IMR-90 (cell line): Measurements from ENCODE around the gene NGFR. TPM values are rescaled to one million over a fixed set of nuclear protein-coding genes. Genes with fewer than 3 reads are reported as not detected.

Experiments
- ATAC-seq: fragments of 200-7000 bp; cut with Tn5 transposase; 2 replicates; pipeline ENCODE4 v1.9.1; 2020; ENCODE audit warnings: low read depth, mild to moderate bottlenecking, moderate library complexity
- BruUV-seq: library from RNA; stranded (reverse); fragments of 400-500 nt; replicated peaks from 2 replicates; lab custom pipeline; 2021; lab: Mats Ljungman, UMichigan
- CTCF ChIA-PET: fragments of 300-600 bp; formaldehyde crosslinking; extraction: SDS; loops from one replicate; lab custom pipeline; 2021; ENCODE audit warnings: antibody characterized with exemption; lab: Yijun Ruan, JAX
- POLR2A ChIA-PET: fragments of 300-600 bp; sonication (Branson Sonifier 250); formaldehyde crosslinking; loops from one replicate; lab custom pipeline; 2022; ENCODE audit warnings: antibody characterized with exemption; ENCODE audit not compliant: unreplicated experiment; lab: Charles Lee
- DNase-seq: peaks from one replicate; pipeline ENCODE4 v3.0.0; 2013
- H2AFZ ChIP-seq: replicated peaks from 2 replicates; pipeline ENCODE3; 2013; ENCODE audit warnings: low read length, mild to moderate bottlenecking; ENCODE audit not compliant: poor library complexity
- H2AK5ac ChIP-seq: 2 replicates; pipeline ENCODE4 v1.6.1; 2013; ENCODE audit warnings: low read depth, low read length, inconsistent platforms
- H2AK9ac ChIP-seq: replicated peaks from 2 replicates; pipeline ENCODE3; 2013; ENCODE audit warnings: mild to moderate bottlenecking, low read depth, low read length, moderate library complexity; ENCODE audit not compliant: poor library complexity
- H2BK120ac ChIP-seq: 2 replicates; pipeline ENCODE4 v1.6.1; 2013; ENCODE audit warnings: low read depth, low read length, inconsistent platforms
- H2BK15ac ChIP-seq: 3 replicates; pipeline ENCODE4 v1.6.1; 2013; ENCODE audit warnings: low read depth, low read length, inconsistent platforms
- H2BK20ac ChIP-seq: 2 replicates; pipeline ENCODE4 v1.6.1; 2013; ENCODE audit warnings: low read depth, mild to moderate bottlenecking, inconsistent platforms, low read length, moderate library complexity
- H2BK5ac ChIP-seq: 2 replicates; pipeline ENCODE4 v1.6.1; 2013; ENCODE audit warnings: mild to moderate bottlenecking, low read depth, low read length, inconsistent platforms; ENCODE audit not compliant: poor library complexity, severe bottlenecking
- H3K14ac ChIP-seq: replicated peaks from 2 replicates; pipeline ENCODE4 v1.6.1; 2013; ENCODE audit warnings: low read depth, low read length, inconsistent platforms
- H3K18ac ChIP-seq: 2 replicates; pipeline ENCODE4 v1.6.1; 2013; ENCODE audit warnings: low read depth, low read length, control low read depth
- H3K23ac ChIP-seq: 2 replicates; pipeline ENCODE4 v1.6.1; 2013; ENCODE audit warnings: low read depth, low read length, inconsistent platforms
- H3K27ac ChIP-seq: 2 replicates; pipeline ENCODE4 v1.5.1; 2013; ENCODE audit warnings: mild to moderate bottlenecking, control low read depth, low read length; ENCODE audit not compliant: insufficient read depth
- H3K27me3 ChIP-seq: 2 replicates; pipeline ENCODE4 v1.6.1; 2013; ENCODE audit warnings: low read length; ENCODE audit not compliant: control insufficient read depth, insufficient read depth
- H3K36me3 ChIP-seq: 2 replicates; pipeline ENCODE4 v1.6.1; 2013; ENCODE audit warnings: low read length, mixed read lengths; ENCODE audit not compliant: control insufficient read depth, insufficient read depth
- H3K4ac ChIP-seq: 2 replicates; pipeline ENCODE4 v1.6.1; 2013; ENCODE audit warnings: low read depth, low read length, inconsistent platforms
- H3K4me1 ChIP-seq: 2 replicates; pipeline ENCODE4 v1.6.1; 2013; ENCODE audit warnings: low read length, mixed read lengths; ENCODE audit not compliant: control insufficient read depth, insufficient read depth
- H3K4me2 ChIP-seq: 2 replicates; pipeline ENCODE4 v1.6.1; 2013; ENCODE audit warnings: low read depth, mild to moderate bottlenecking, control low read depth, low read length, moderate library complexity
- H3K4me3 ChIP-seq: 2 replicates; pipeline ENCODE4 v1.5.1; 2013; ENCODE audit warnings: low read depth, mild to moderate bottlenecking, control low read depth, low read length, moderate library complexity; ENCODE audit not compliant: insufficient read depth
- H3K56ac ChIP-seq: 2 replicates; pipeline ENCODE4 v1.6.1; 2013; ENCODE audit warnings: low read length, inconsistent platforms; ENCODE audit not compliant: insufficient read depth; ENCODE audit errors: extremely low read depth
- H3K79me1 ChIP-seq, 2 experiments: 2 replicates each; pipeline ENCODE4 v1.6.1; 2013; ENCODE audit warnings: low read length in 2 of 2, inconsistent platforms in 1 of 2, low read depth in 1 of 2
- H3K9ac ChIP-seq: 2 replicates; pipeline ENCODE4 v1.6.1; 2013; ENCODE audit warnings: low read depth, low read length, control low read depth
- H3K9me1 ChIP-seq: 2 replicates; pipeline ENCODE4 v1.6.1; 2013; ENCODE audit warnings: low read length, inconsistent platforms; ENCODE audit not compliant: insufficient read depth
- H3K9me3 ChIP-seq: 2 replicates; pipeline ENCODE4 v1.6.1; 2013; ENCODE audit warnings: low read length; ENCODE audit not compliant: control insufficient read depth, insufficient read depth
- H4K20me1 ChIP-seq: 2 replicates; pipeline ENCODE4 v1.6.1; 2013; ENCODE audit warnings: low read length, inconsistent platforms; ENCODE audit not compliant: insufficient read depth
- H4K5ac ChIP-seq: 2 replicates; pipeline ENCODE4 v1.6.1; 2013; ENCODE audit warnings: mild to moderate bottlenecking, low read depth, low read length, control low read depth
- H4K8ac ChIP-seq, 2 experiments: 2 replicates each; pipeline ENCODE4 v1.6.1; 2013; ENCODE audit warnings: low read depth in 2 of 2, low read length in 2 of 2, control low read depth in 1 of 2, inconsistent platforms in 1 of 2
- H4K91ac ChIP-seq: 2 replicates; pipeline ENCODE4 v1.6.1; 2013; ENCODE audit warnings: low read depth, low read length, inconsistent platforms; ENCODE audit not compliant: insufficient read depth
- BHLHE40 ChIP-seq: fragments of 150-350 bp; IDR thresholded peaks from 2 replicates; pipeline ENCODE4 v1.6.1; 2016; ENCODE audit warnings: mild to moderate bottlenecking, low read depth, low read length
- CEBPB ChIP-seq: IDR thresholded peaks from 2 replicates; pipeline ENCODE4 v1.6.1; 2012; ENCODE audit warnings: low read depth, low read length, improper control_type of control experiment
- MAFK ChIP-seq: IDR thresholded peaks from 2 replicates; pipeline ENCODE4 v1.6.1; 2012; ENCODE audit warnings: low read depth, low read length, improper control_type of control experiment
- MAZ ChIP-seq: IDR thresholded peaks from 2 replicates; pipeline ENCODE4 v1.6.1; 2012; ENCODE audit warnings: low read depth, mild to moderate bottlenecking, low read length, improper control_type of control experiment, moderate library complexity, borderline replicate concordance
- NFE2L2 ChIP-seq: fragments of 150-350 bp; IDR thresholded peaks from 2 replicates; pipeline ENCODE4 v1.6.1; 2016; ENCODE audit warnings: low read depth, mild to moderate bottlenecking, low read length
- POLR2A ChIP-seq: IDR thresholded peaks from 2 replicates; pipeline ENCODE4 v1.6.1; 2012; ENCODE audit warnings: mild to moderate bottlenecking, low read depth, low read length
- RAD21 ChIP-seq: IDR thresholded peaks from 2 replicates; pipeline ENCODE4 v1.6.1; 2012; ENCODE audit warnings: low read length, improper control_type of control experiment
- SMC3 ChIP-seq: fragments of 150-350 bp; IDR thresholded peaks from 2 replicates; pipeline ENCODE4 v1.6.1; 2016; ENCODE audit warnings: low read depth, mild to moderate bottlenecking, antibody characterized with exemption, low read length, moderate library complexity
- USF2 ChIP-seq: fragments of 150-350 bp; IDR thresholded peaks from 2 replicates; pipeline ENCODE4 v1.6.1; 2017; ENCODE audit warnings: mild to moderate bottlenecking, antibody characterized with exemption, low read length, low read depth
- WGBS, 2 experiments: methylation state at CpG; one replicate each; pipeline versions ENCODE4 v1.1.5 to v1.1.7; 2013; ENCODE audit warnings: missing lambda C conversion rate in 2 of 2; ENCODE audit not compliant: insufficient read length in 1 of 2; ENCODE audit errors: extremely low coverage in 2 of 2; 5-methylcytosine and 5-hydroxymethylcytosine counted together
- dilution Hi-C: fragments of 300-500 bp; cut with HindIII; formaldehyde crosslinking; loops from one replicate; pipeline ENCODE4 v1.14.3; 2018; ENCODE audit warnings: low sequenced_read_pairs; ENCODE audit not compliant: unreplicated experiment
- in situ Hi-C: fragments of 300-500 bp; cut with MboI; formaldehyde crosslinking; loops from 3 replicates; pipeline ENCODE4 v1.14.3; 2019; ENCODE audit warnings: low sequenced_read_pairs, inconsistent platforms, mixed read lengths
- intact Hi-C: fragments of 100-400 bp; cut with micrococcal nuclease; formaldehyde crosslinking; loops from 2 replicates; pipeline ENCODE4 v1.10.0; 2022
- polyA plus RNA-seq, 3 experiments: library from polyadenylated mRNA; depleted of rRNA; stranded (reverse); fragments of >200 nt; gene quantifications; 2 replicates each; pipeline ENCODE4 v1.2.3, GENCODE V29; 2012; ENCODE audit warnings: low replicate concordance in 1 of 3
- total RNA-seq: library from RNA; depleted of rRNA; stranded (reverse); fragments of >200 nt; gene quantifications from 2 replicates; pipeline ENCODE4 v1.2.3, GENCODE V29; 2012

The NGFR gene
- total and polyA plus RNA-seq, 2 of the 4 experiments (the other 2 are of a cell fraction), result 0.15 to 0.18 TPM

GRCh38 chr17:49456183-49456965 is 38.7 kb upstream of the NGFR start:
- intact Hi-C loops (no loop called here), dilution Hi-C loops (no loop called here), in situ Hi-C loops (no loop called here)
- H2AK5ac ChIP-seq, result no peak overlapping the region
- no peak overlapping the region for H3K14ac ChIP-seq
- H3K9me3 ChIP-seq, result no peaks in the 10 kb centered on the region
- no peaks in the 10 kb centered on the region for H3K79me1 ChIP-seq
- 0 out of 4 replicates have a peak overlapping the region, but pooled peaks of 1 of the 2 experiments have one; percentile 29 for H4K8ac ChIP-seq
- H3K27ac ChIP-seq, result no peak overlapping the region
- H4K20me1 ChIP-seq, result no peaks in the 10 kb centered on the region
- H2BK5ac ChIP-seq, result no peak overlapping the region
- ChIA-PET CTCF (no interaction called here), POLR2A (no interaction called here)
- H4K5ac ChIP-seq, result no peak overlapping the region
- no peak overlapping the region for H4K91ac ChIP-seq
- no TSS peak for BruUV-seq
- no peak overlapping the region for H2BK120ac ChIP-seq
- no peak for TF ChIP-seq USF2
- no peak for TF ChIP-seq POLR2A
- TF ChIP-seq RAD21, result no peak
- TF ChIP-seq SMC3, result no peak
- peak; percentile 86 for TF ChIP-seq BHLHE40
- TF ChIP-seq CEBPB, result peak; percentile 34; the same call in 1 of the 2 replicates
- TF ChIP-seq MAFK, result no peak
- no peak for TF ChIP-seq NFE2L2
- peak; percentile 59; the same call in 1 of the 2 replicates for TF ChIP-seq MAZ
- no peak overlapping the region for H2BK15ac ChIP-seq
- no peak overlapping the region for H3K9ac ChIP-seq
- DNase-seq (peak; percentile 89), ATAC-seq (peak; percentile 98)
- no peak overlapping the region for H2BK20ac ChIP-seq
- H3K56ac ChIP-seq, result no peak overlapping the region
- H3K18ac ChIP-seq, result no peak overlapping the region
- peaks cover 3% of the 10 kb centered on the region; the same call in 1 of the 2 replicates for H3K9me1 ChIP-seq
- no peaks in the 10 kb centered on the region for H3K36me3 ChIP-seq
- H3K4me1 ChIP-seq, result peaks cover 6% of the 10 kb centered on the region
- H3K4me2 ChIP-seq, result no peak overlapping the region
- H3K4me3 ChIP-seq, result no peak overlapping the region
- H3K23ac ChIP-seq, result no peak overlapping the region
- no peak overlapping the region for H2AK9ac ChIP-seq
- peaks cover 41% of the 10 kb centered on the region for H3K27me3 ChIP-seq
- 43% methylated on average over 2 of the region's 5 CpGs; no CpG with 5 or more reads in 1 of the 2 experiments for WGBS, 2 experiments
- peak overlapping the region; percentile 60 for H2AFZ ChIP-seq
- H3K4ac ChIP-seq, result no peak overlapping the region
